ENCODE measurements around the gene DKKL1. TPM values are rescaled to one million over a fixed set of nuclear protein-coding genes. Genes with fewer than 3 reads are reported as not detected.

Gene DKKL1
- total RNA-seq, 1 donor from 2014 or later: 2.1 TPM

DNA sequence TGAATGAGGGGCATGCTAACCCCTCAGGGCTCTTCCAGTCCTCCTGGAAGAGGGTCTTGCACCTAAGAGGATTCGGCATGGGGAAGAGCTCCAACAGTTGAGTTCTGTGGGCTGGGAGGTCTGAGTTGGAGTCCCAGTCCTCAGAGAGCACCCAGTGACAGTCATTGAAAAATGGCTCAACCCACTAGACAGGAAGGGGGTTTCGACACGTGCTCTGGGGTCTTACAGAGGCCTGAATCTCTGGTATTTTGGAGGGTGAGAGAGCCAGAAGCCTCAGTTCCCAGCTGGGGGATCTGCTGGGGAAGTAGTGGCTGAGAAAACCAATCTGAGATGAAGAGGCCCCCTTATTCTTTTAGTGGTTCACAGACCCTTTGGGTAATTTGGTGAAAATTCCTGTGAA lies 50.6 kb downstream of the DKKL1 start:
- DNase-seq (ENCODE audit: low spot score): no peak
- H3K4me1 Mint-ChIP-seq (ENCODE audit: low read depth): no peaks in the 10 kb centered on the region
- no peaks in the 10 kb centered on the region for H3K9me3 Mint-ChIP-seq (ENCODE audit: low read depth)
- H3K27ac Mint-ChIP-seq (ENCODE audit: unreplicated experiment): no peak overlapping the region
- no peaks in the 10 kb centered on the region for H3K36me3 Mint-ChIP-seq (ENCODE audit: low read depth)
- no peak overlapping the region for H3K4me3 Mint-ChIP-seq (ENCODE audit: unreplicated experiment)
- peaks cover 22% of the 10 kb centered on the region for H3K27me3 Mint-ChIP-seq (ENCODE audit: low read depth)
- TF ChIP-seq, protein P1, sequence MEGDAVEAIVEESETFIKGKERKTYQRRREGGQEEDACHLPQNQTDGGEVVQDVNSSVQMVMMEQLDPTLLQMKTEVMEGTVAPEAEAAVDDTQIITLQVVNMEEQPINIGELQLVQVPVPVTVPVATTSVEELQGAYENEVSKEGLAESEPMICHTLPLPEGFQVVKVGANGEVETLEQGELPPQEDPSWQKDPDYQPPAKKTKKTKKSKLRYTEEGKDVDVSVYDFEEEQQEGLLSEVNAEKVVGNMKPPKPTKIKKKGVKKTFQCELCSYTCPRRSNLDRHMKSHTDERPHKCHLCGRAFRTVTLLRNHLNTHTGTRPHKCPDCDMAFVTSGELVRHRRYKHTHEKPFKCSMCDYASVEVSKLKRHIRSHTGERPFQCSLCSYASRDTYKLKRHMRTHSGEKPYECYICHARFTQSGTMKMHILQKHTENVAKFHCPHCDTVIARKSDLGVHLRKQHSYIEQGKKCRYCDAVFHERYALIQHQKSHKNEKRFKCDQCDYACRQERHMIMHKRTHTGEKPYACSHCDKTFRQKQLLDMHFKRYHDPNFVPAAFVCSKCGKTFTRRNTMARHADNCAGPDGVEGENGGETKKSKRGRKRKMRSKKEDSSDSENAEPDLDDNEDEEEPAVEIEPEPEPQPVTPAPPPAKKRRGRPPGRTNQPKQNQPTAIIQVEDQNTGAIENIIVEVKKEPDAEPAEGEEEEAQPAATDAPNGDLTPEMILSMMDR (IDR thresholded peaks at IDR 0.05): no peak

DNA sequence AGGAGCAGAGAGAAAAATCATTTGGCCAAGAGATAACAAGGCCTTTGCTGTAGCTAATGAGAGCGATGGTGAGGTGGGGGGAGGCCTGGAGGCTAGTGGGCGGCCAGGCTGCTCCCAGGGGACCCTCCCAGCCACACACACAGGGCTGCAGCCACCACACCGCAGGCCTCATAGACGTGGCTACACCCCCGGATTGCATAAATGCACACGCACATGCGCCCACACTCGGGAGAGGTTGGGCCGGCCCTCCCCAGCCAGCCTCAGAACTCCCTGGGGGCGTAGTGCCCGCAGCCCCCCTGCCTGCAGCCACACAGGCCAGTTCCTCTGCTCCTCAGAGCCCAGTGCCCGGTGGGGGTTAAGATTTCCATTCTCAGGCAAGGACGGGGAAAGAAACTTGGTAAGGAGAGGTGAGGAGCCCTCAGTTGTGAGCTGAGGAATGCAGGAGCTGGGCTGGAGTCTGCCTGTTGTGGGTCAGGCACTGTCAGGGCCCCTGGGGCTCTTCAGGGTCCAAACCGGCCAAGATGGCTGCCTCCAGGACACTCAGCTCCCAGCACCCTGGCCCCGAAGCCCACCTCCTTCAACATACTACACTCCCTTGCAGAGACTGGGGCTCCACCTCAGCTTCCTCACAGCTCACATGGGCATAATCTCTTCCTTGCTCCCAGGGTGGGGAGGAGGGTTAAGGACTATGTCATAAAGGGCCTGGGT lies 51.6 kb downstream of the DKKL1 start:
- no peak for DNase-seq (ENCODE audit: low spot score)
- H3K36me3 Mint-ChIP-seq (ENCODE audit: low read depth): no peaks in the 10 kb centered on the region
- H3K4me1 Mint-ChIP-seq (ENCODE audit: low read depth): no peaks in the 10 kb centered on the region
- H3K27me3 Mint-ChIP-seq (ENCODE audit: low read depth): peaks cover 32% of the 10 kb centered on the region
- no peaks in the 10 kb centered on the region for H3K9me3 Mint-ChIP-seq (ENCODE audit: low read depth)
- TF ChIP-seq, protein P1 (IDR thresholded peaks at IDR 0.05): no peak
- H3K27ac Mint-ChIP-seq (ENCODE audit: unreplicated experiment): no peak overlapping the region
- no peak overlapping the region for H3K4me3 Mint-ChIP-seq (ENCODE audit: unreplicated experiment)

- Mint-ChIP-seq H3K27me3 (ENCODE audit: low read depth) (peaks cover 37% of the 10 kb centered on the region), H3K4me1 (ENCODE audit: low read depth) (no peaks in the 10 kb centered on the region), H3K27ac (ENCODE audit: unreplicated experiment) (no peak overlapping the region), H3K9me3 (ENCODE audit: low read depth) (no peaks in the 10 kb centered on the region), H3K36me3 (ENCODE audit: low read depth) (no peaks in the 10 kb centered on the region), H3K4me3 (ENCODE audit: unreplicated experiment) (no peak overlapping the region)
- TF ChIP-seq, protein P1 (IDR thresholded peaks at IDR 0.05): no peak
- no peak for DNase-seq (ENCODE audit: low spot score)
Observed at GRCh38 chr19:49415810-49416200, 52.1 kb downstream of the DKKL1 start.

DNA sequence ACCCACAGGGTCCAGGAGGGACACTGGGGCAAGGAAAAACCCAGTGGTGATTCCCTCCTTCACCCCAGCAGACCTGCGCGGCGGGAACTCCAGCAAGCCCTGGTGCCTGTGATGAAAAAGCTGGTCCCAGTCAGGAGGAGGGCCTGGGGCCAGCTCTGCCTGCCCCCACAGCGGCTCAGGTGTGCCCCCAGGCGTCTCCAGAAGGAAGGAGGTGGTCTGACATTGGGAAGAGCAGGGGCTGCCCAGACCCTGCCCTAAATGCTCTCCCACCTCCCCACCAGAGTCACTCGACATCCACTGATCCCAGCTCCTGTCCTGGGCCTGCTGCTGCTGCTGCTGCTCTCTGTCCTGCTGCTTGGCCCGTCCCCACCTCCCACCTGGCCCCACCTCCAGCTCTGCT lies 53.4 kb downstream of the DKKL1 start:
- TF ChIP-seq, protein P1 (IDR thresholded peaks at IDR 0.05): no peak
- H3K4me1 Mint-ChIP-seq (ENCODE audit: low read depth): peaks cover 8% of the 10 kb centered on the region
- no peaks in the 10 kb centered on the region for H3K9me3 Mint-ChIP-seq (ENCODE audit: low read depth)
- H3K27ac Mint-ChIP-seq (ENCODE audit: unreplicated experiment): no peak overlapping the region
- DNase-seq (ENCODE audit: low spot score): no peak
- no peak overlapping the region for H3K4me3 Mint-ChIP-seq (ENCODE audit: unreplicated experiment)
- peaks cover 49% of the 10 kb centered on the region for H3K27me3 Mint-ChIP-seq (ENCODE audit: low read depth)
- H3K36me3 Mint-ChIP-seq (ENCODE audit: low read depth): no peaks in the 10 kb centered on the region

DNA sequence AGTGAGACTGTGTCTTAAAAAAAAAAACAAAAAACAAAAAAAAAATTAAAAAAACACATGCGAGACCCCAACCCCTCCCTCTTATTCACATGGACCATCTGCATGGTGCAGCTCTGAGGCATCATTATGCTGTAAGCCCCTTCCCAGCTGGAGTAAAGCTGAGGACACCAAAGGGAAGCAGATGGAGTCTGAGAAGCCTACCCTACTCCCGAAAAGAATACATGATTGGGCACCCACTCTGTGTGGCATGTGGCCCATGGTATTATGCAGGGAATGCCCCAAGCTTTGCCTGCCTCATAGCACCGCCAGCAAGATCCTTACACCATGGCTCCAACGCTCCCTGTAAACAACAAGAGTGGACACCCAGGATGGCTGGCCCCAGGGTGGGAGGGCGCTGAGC lies 54.8 kb downstream of the DKKL1 start:
- H3K27me3 Mint-ChIP-seq (ENCODE audit: low read depth): peaks cover 56% of the 10 kb centered on the region
- H3K9me3 Mint-ChIP-seq (ENCODE audit: low read depth): no peaks in the 10 kb centered on the region
- DNase-seq (ENCODE audit: low spot score): no peak
- H3K27ac Mint-ChIP-seq (ENCODE audit: unreplicated experiment): no peak overlapping the region
- peaks cover 2% of the 10 kb centered on the region for H3K36me3 Mint-ChIP-seq (ENCODE audit: low read depth)
- TF ChIP-seq, protein P1 (IDR thresholded peaks at IDR 0.05): no peak
- H3K4me1 Mint-ChIP-seq (ENCODE audit: low read depth): peaks cover 15% of the 10 kb centered on the region
- no peak overlapping the region for H3K4me3 Mint-ChIP-seq (ENCODE audit: unreplicated experiment)
